IPS DF 19.7 (cell line): ENCODE results near the gene ZNF502.

ENCODE experiments used
- DNase-seq: peaks from one replicate; pipeline ENCODE4 v3.0.0-alpha.2; 2013; ENCODE audit warnings: low read depth, low spot score

The ZNF502 gene

GRCh38 chr3:44771424-44772098 is 59.1 kb downstream of the ZNF502 start:
- DNase-seq = no peak

- no peak for DNase-seq
Measured at GRCh38 chr3:44772099-44772442, 59.6 kb downstream of the ZNF502 start.
